ENCODE data around the gene ZNF506.

ZNF506 gene

DNA sequence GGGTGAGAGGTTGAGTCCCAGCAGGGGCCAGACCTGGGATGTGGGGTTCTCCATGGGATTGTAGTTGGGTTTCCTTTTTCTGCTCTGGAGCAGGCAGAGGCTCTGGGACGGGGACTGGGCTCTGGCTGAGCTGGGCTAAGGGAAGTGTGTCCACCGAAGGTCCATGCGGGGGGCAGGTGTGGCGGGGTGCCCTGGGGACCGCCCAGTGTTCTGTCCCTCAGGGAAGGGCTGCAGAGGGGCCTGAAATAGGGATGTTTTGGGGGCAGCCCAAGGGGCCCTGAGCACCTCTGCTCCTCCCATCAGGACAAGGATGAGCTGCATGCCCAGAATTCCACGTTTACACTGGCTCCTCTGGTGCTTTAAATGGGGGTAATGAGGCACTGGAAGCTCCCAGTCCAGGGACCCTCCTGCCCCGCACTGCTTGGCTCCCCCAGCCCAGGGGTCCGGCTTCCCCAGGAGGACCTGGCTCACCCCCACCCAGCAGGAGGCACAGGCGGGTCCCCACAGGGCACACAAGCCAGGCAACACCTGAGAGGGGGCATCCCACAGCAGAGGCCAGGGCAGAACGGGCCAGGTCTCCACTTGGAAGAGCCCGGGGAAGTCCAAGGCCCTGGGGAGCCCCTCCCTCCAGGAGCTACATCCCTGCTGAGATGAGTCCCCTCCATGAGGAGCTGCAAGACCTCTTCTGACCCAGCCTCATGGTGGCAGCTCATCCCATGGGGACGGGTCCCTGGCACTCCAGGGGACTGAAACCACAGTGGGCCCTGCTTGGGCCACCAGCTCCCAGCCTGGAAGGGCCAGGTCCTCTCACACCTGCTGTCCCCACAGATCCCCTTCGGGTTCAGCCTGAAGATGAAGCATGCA is 74.0 kb downstream of the ZNF506 start:
- TF ChIP-seq, protein P1, sequence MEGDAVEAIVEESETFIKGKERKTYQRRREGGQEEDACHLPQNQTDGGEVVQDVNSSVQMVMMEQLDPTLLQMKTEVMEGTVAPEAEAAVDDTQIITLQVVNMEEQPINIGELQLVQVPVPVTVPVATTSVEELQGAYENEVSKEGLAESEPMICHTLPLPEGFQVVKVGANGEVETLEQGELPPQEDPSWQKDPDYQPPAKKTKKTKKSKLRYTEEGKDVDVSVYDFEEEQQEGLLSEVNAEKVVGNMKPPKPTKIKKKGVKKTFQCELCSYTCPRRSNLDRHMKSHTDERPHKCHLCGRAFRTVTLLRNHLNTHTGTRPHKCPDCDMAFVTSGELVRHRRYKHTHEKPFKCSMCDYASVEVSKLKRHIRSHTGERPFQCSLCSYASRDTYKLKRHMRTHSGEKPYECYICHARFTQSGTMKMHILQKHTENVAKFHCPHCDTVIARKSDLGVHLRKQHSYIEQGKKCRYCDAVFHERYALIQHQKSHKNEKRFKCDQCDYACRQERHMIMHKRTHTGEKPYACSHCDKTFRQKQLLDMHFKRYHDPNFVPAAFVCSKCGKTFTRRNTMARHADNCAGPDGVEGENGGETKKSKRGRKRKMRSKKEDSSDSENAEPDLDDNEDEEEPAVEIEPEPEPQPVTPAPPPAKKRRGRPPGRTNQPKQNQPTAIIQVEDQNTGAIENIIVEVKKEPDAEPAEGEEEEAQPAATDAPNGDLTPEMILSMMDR (IDR thresholded peaks at IDR 0.05) = no peak

DNA sequence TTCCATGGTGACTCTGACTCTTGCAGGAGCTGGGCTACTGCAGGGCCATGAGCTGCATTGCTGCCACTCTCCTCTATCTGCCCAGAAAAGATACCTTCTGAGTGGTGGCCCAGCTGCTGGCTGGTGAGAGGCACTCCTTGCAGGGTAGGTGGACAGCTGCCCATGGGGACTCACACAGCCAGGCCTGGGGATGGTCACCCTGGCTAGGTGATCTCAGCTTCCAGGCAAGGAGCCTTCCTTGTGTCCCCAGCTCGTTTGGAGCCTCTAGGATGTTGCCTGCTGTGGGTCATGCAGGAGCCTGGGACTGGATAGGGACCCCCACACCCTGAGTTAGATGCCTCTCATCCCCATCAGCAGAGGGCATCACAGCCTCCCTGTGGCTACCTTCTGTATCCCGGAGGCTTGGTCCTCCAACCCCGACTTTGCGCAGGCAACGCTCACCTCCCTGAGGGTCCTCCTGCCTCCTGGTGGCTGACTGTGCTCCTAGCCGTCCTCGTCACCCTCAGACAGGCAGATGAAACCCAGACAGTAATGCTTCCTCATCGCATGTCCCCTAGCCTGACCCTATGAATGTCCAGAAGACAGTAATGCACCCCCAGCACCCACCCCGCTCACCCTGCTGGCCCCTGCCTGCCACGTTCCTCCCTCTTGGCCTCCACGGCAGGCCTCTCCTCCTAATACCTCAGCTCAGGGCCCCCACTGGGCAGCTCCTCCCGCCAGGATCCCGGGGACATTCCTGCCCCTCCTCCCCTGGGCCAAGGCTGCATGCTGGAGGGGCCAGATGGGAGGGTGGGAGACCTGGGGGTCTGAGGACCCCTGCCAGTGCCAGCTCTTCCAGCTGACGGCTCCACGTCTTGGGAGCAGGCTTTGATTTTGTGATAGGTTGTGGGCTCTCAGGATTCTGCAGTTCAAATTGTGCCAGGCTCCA is 75.0 kb downstream of the ZNF506 start:
- TF ChIP-seq, protein P1 (IDR thresholded peaks at IDR 0.05) = no peak

DNA sequence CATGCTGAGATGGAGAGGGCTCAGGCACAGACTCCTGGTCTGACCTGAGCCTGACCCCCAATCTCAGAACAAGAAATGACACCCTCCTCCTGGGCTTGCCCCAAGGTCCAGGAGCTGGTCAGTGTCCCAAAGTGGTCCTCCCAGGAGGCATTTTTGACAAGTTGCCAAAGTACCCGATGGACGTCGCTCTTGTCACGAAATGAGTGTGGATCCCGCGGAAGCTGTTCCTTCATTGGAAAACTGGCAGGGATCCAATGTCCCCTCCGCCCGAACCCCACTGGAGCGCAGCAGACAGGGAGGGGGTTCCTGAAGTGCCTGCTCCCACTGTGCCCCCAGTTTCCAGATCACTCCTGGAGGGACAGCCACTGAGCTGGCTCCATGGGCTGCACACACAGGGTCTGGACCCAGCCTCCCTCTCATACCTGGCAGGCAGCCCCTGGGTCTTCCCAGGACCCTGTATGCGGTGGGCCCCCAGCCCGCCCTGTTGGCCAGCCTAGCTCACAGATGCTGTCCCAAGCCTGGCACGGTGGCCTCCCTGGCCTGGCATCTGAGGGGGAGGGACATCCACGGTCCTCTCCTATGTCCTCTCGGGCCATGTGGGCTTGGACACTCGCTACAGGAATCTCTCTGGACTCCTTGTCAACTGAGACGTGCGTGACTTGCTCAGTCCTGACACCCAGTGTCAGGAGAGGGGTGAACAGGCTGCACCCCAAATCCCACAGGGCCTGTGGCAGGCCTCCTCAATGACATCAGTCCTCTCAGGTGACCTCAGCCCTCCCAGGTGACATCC is 75.9 kb downstream of the ZNF506 start:
- TF ChIP-seq, protein P1 (IDR thresholded peaks at IDR 0.05) = no peak

DNA sequence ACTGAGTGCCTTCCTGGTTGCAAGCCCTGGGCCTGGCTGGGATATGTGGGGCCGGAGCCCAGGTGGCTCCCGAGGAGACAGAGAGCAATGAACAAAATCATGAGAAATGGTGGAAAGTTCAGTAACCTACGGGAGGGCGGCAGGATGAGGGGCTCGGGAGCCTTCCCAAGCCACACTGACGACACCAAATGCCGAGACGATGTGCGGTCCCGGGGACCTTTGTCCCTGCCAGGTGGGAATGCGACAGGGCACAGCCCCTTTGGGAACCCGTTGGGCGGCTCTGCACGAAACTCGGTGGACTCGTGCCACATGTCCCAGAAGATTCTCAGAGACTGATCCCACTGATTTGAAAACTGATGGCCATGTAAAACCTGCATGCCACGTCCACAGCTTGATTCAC is 76.9 kb downstream of the ZNF506 start:
- TF ChIP-seq, protein P1 (IDR thresholded peaks at IDR 0.05) = no peak

DNA sequence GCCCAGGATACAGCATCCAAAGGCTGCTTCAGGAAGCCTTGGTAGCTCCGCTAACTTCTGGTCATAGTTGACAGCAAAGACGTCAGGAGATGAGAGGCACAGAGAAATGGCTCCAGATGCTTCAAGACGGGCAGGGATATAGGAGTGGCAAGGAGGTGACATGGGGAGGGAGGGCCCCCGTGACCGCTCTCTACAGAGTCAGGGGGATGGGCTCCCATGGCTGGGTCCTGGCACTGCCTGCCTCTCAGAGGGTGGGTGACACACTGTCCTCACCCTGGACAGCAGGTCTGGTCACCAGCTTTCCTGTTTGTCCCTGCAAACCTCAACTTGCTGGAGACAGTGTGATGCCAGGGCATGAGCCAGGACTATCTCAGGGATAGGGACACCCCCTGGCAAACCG is 78.4 kb downstream of the ZNF506 start:
- TF ChIP-seq, protein P1 (IDR thresholded peaks at IDR 0.05) = no peak

DNA sequence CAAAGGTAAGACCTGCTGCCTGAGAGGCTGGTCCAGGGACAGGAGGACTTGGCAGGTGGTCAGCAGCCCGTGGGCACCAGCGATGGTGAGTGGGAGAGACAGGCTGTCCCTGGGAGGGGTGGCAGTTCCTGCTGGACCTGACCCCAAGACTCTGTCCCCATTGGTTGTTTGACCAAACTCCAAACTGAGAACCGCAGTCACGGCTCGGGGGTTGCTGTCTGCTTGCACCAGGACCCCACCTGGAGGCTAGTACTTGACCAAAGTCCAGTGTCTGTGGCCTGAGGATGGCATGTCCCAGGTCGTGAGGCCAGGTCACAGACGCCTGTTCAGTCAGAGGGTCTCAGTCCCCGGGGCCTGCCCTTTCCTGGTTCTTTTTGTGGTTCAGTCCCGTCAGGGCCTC is 78.8 kb downstream of the ZNF506 start:
- TF ChIP-seq, protein P1 (IDR thresholded peaks at IDR 0.05) = no peak

All from LNCAP (cell line).